IMR-90 (cell line): ENCODE results near the gene PRKCE.

ENCODE experiments used
- BHLHE40 ChIP-seq: fragments of 150-350 bp; IDR thresholded peaks from 2 replicates; pipeline ENCODE4 v1.6.1; 2016; ENCODE audit warnings: mild to moderate bottlenecking, low read depth, low read length
- CEBPB ChIP-seq: IDR thresholded peaks from 2 replicates; pipeline ENCODE4 v1.6.1; 2012; ENCODE audit warnings: low read depth, low read length, improper control_type of control experiment
- FOS ChIP-seq: fragments of 150-350 bp; IDR thresholded peaks from 2 replicates; pipeline ENCODE4 v1.6.1; 2016; ENCODE audit warnings: low read depth, low read length
- NFE2L2 ChIP-seq: fragments of 150-350 bp; IDR thresholded peaks from 2 replicates; pipeline ENCODE4 v1.6.1; 2016; ENCODE audit warnings: low read depth, mild to moderate bottlenecking, low read length
- POLR2A ChIP-seq: IDR thresholded peaks from 2 replicates; pipeline ENCODE4 v1.6.1; 2012; ENCODE audit warnings: mild to moderate bottlenecking, low read depth, low read length
- RAD21 ChIP-seq: IDR thresholded peaks from 2 replicates; pipeline ENCODE4 v1.6.1; 2012; ENCODE audit warnings: low read length, improper control_type of control experiment
- RCOR1 ChIP-seq: IDR thresholded peaks from 2 replicates; pipeline ENCODE4 v1.6.1; 2012; ENCODE audit warnings: mild to moderate bottlenecking, low read length, improper control_type of control experiment; ENCODE audit not compliant: insufficient replicate concordance
- RFX5 ChIP-seq: IDR thresholded peaks from 2 replicates; pipeline ENCODE4 v1.8.0; 2012; ENCODE audit warnings: low read depth, mild to moderate bottlenecking, low read length, moderate library complexity
- SMC3 ChIP-seq: fragments of 150-350 bp; IDR thresholded peaks from 2 replicates; pipeline ENCODE4 v1.6.1; 2016; ENCODE audit warnings: low read depth, mild to moderate bottlenecking, antibody characterized with exemption, low read length, moderate library complexity
- TF ChIP-seq, protein P1 (sequence below): conservative IDR thresholded peaks from 2 replicates; pipeline ENCODE4 v1.5.1; 2012; ENCODE audit warnings: mild to moderate bottlenecking, low read depth, low read length, improper control_type of control experiment

DNA sequence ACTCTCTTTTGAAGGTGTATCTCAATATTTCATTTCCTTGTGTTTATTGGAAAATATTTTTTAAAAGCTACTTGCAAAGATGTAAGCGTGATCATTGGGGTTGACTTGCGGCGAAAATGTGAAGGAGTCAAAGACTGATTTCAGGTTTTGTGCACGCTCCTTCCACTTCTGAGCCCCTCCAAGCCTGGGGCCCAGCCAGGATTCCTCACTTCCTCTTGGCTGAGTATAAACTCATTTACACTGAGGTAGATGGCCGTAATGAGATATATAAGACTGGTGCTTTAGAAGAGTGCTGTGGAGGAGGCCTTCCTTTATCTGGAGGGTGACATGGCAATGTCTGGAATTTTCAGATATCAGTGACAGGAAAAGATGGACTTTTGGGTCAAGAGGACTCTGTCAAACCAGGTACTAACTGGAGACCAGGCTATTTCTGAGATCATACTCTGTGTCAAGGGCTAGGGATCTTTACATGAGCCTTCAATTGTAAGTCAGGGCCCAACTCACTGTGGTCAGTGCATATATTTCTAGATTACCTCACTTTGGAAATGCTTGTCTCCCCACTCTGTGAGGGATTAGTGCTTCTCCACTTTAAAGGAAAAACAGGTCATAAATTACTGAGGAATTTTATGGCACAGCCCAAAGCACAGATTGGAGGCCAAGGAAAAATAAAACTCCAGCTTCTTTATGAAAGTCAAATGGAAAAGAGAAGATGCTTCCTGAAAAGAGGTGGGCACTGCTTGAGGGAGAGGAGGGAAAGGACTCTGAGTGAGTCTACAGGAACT lies 22.8 kb downstream of the PRKCE start:
- no peak for TF ChIP-seq FOS
- TF ChIP-seq, protein P1, sequence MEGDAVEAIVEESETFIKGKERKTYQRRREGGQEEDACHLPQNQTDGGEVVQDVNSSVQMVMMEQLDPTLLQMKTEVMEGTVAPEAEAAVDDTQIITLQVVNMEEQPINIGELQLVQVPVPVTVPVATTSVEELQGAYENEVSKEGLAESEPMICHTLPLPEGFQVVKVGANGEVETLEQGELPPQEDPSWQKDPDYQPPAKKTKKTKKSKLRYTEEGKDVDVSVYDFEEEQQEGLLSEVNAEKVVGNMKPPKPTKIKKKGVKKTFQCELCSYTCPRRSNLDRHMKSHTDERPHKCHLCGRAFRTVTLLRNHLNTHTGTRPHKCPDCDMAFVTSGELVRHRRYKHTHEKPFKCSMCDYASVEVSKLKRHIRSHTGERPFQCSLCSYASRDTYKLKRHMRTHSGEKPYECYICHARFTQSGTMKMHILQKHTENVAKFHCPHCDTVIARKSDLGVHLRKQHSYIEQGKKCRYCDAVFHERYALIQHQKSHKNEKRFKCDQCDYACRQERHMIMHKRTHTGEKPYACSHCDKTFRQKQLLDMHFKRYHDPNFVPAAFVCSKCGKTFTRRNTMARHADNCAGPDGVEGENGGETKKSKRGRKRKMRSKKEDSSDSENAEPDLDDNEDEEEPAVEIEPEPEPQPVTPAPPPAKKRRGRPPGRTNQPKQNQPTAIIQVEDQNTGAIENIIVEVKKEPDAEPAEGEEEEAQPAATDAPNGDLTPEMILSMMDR, result no peak
- TF ChIP-seq CEBPB, result no peak
- TF ChIP-seq RAD21, result no peak
- no peak for TF ChIP-seq RFX5
- TF ChIP-seq POLR2A, result no peak
- no peak for TF ChIP-seq RCOR1
- no peak for TF ChIP-seq NFE2L2
- TF ChIP-seq BHLHE40, result no peak
- no peak for TF ChIP-seq SMC3
